ENCODE data around the gene FBXO33.

The FBXO33 gene

DNA sequence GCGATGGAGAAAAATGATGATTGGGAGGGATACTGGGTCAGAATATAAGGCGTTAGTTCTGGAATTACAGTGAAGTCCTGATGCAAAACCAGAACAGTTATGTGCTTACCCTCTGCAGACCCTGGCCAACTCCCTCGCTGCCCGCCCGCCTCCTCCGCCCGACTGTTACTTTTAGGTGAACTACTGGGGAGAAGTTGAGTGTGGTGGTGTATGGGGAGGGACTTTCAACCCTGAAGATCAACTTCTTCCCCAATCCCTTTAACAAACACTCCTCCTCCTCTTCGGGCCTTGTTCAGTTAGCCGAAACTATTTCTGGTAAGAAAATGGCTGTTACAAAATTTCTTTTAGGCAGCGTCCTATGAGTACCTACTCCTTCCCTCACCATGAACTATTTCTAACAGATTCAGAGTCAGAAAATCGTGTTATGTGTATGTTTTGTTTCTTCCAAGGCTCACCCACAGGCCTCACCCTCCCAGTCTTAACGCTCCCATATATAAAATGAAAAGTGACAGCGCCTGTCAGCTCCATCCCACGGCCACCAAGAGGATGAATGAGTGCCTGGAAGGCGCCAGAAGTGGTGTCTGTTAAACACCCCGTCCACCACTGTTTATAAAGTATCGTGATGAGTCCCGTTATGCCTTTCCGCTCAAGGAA, 1.3 kb downstream of the FBXO33 start:
- no peak for DNase-seq

DNA sequence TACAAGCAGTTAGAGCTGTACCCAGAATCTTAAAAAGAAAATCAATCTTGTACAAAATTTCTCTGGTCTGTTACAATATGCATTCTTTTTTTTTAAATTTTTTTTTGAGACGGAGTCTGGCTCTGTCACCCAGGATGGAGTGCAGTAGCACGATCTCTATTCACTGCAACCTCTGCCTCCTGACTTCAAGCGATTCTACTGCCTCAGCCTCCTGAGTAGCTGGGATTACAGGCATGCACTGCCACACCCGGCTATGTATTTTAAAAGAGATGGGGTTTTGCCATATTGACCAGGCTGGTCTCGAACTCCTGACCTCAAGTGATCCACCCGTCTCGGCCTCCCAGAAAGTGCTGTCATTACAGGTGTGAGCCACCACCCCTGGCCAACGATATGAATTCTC, 4.1 kb downstream of the FBXO33 start:
- DNase-seq = no peak

DNA sequence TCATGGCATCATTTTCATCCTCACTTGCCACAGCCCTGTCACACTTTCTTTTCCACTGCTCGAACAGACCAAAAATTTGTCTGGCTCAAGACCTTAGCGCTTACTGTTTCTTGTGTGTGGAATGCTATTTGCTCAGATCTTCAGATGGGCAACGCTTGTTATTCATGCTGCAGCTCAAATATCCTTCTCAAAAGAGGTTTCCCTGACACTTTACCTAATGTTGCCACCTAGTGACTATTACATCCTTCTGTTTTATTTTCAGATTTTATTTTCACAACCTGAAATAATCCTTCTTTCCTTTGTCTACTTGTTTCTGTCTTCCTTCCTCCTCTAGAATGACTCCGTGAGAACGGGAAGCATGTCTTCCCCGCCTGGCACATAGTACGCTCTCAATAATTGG, 5.6 kb downstream of the FBXO33 start:
- DNase-seq = no peak

DNA sequence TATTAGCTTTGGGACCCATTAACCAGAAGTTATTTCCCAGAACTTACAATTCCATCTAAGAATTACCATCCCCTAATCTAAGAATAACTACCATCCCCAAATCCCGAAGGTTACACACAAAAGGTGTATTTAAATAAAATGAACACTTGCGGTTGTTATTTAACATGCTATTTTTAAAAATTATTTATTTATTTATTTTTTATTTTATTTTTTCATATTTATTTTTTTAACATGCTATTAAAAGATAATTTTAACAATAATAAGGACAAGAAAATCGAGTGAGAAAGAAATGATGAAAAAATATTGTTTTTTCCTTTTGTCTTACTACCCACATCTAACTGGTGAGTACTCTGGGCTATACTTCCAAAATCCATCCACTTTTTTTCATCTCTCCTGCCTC, 6.3 kb downstream of the FBXO33 start:
- no peak for DNase-seq

GRCh38 chr14:39423793-39424192, 8.4 kb downstream of the FBXO33 start:
- no peak for DNase-seq

- no peak for DNase-seq
Observed at GRCh38 chr14:39422243-39422642, 10.0 kb downstream of the FBXO33 start.

- DNase-seq = no peak
Observed at GRCh38 chr14:39419272-39419671, 13.0 kb downstream of the FBXO33 start.

DNA sequence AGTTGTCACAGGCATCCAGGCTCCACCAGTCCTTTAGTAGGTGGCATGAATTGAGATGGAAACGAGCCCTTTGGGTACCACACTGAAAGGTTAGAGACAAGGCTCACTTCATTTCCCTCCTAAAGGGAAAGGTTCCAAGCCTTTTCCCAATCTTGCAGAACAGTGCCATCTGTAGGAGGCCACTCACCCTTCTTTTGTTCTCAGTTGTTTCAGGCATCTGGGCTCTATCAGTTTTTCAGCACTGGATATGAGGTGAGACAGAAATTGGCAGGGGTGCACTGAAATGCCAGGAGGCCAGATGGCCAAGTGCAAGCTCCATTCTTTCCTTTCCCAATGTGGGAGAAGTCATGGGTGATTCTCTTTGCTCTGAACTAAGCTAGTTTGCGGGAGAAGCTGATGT, 15.2 kb downstream of the FBXO33 start:
- no peak for DNase-seq

DNA sequence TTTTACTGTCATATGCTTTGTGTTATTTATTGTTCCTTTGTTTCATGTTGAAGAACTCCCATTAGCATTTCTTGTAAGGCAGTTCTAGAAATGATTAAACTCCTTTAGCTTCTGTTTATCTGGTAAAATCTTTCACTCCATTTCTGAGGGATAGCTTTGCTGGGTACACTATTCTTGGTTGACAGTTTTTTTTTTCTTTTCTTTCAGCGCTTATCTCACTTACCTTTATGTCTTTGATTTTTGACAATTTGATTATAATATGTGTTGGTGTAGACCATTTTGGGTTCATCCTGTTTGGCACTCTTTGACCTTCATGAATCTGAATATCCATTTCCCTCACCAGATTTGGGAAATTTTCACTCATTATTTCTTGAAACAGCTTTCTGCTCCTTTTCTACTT, 16.2 kb downstream of the FBXO33 start:
- no peak for DNase-seq

DNA sequence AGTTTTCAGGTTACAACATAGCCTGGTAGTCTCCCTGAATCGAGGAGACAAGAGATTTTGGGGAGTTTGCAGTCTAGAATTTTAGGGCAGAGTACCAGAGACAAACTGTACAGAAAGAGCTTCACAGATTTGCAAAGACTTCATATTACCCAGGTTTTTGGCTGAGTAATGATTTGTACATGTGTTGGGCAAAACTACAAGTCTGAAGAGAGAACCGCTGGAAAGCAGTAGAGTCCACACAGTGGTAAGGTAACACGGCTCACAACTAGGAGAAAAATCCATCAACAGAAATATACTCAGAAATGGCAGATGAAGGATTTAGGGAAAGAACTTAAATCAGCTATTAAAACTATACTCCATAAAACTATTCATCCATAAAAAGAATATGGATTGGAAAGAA, 25.7 kb downstream of the FBXO33 start:
- no peak for DNase-seq

DNA sequence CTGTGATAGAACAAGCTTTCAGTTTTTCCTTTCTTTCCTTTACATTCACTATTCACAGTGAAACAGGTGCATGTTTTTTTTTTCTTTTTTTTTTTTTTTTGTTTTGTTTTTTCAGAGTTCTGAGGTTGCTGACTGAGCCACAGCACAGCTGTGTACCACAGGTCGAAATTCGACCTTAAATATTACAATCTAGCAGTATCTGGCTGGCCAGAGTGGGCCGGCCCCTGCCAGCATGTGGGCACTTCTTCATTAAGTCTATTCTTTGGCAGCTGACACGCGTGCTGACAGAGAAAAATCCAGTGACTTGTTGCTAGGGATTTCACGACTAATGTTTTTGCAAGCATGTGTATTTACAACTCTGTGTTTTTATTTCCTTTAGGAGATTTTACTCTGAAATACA, 33.9 kb downstream of the FBXO33 start:
- DNase-seq = no peak

GRCh38 chr14:39396448-39396847, 35.8 kb downstream of the FBXO33 start:
- DNase-seq = no peak

GRCh38 chr14:39395555-39396254, 36.5 kb downstream of the FBXO33 start:
- DNase-seq = no peak

DNA sequence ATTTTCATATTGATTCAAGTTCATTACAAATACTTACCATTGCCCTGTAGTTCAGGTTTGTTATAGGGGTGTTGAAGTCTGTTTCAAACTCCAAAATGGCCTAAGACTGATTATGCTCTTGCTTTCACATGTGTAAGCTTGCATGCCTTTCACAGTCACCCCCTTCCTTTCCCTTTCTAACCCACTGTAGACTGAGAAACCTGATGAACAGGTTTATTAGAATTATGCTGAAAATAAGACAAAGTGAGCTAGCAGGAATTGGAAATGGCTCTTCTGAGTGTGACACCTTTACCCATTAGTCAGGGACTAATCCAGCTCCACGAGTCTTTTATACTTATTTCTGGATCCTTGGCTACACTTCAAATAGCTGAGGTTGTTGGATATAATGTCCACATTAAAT, 38.9 kb downstream of the FBXO33 start:
- DNase-seq = no peak

DNA sequence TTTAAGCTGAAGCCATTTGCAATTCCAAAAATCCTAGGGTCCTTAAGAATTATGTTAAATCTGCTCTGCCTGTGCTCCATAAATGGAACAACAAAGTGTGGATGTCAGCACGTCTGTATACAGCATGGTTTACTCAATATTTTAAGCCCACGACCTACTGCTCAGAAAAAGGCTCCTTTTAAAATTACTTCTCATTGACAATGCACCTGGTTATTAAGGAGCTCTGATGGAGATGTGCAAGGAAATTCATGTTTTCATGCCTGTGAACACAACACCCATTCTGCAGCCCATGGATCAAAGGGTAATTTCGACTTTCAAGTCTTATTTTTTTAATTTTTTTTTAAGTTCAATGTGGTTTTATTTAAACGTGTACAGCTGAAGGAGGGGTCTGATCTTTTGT, 48.1 kb downstream of the FBXO33 start:
- DNase-seq = no peak

- DNase-seq = no peak
Observed at GRCh38 chr14:39383741-39384140, 48.5 kb downstream of the FBXO33 start.

DNA sequence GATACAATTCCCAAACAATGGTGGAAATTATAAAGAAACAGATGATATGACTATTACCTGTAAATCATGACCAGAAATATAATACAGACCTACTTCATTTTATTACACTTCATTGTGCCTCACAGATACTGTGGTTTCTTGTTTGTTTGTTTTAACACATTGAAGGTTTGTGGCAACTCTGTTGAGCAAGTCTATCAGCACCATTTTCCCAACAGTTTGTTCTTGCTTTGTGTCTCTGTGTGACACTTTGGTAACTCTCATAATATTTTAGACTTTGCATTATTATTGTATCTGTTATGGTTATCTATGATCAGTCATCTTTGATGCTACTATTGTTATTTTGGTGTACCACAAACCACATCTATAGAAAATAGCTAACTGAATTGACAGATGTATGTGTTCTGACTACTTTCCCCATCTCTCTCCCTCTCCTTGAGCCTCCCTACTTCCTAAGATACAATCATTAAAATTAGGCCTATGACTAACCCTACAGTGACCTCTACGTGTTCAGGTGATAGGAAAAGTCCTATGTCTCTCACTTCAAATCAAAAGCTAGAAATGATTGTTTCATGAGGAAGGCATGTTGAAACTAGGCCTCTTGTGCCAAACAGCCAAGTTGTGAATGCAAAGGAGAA, 49.1 kb downstream of the FBXO33 start:
- no peak for DNase-seq

GRCh38 chr14:39382463-39382862, 49.8 kb downstream of the FBXO33 start:
- no peak for DNase-seq

DNA sequence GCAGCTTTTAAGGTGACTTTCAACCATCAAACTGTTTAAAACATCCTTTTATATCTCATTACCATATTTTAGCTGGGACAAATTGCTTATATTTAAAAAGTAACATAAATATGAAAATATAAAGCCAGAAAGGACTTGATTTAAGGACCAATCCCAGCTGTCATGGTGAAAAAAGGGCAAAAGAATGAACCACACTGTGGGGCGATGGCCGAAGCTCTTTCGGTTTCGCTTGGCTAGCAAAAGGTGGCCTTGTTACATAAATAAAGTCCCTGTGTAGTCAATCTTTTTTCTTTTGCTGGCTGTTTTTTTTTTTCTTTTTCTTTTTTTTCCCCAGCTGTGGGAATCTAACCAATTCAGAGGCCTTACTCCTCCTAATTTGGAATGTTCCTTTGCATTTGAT, 50.9 kb downstream of the FBXO33 start:
- DNase-seq = no peak

- no peak for DNase-seq
Observed at GRCh38 chr14:39376667-39377403, 55.4 kb downstream of the FBXO33 start.

DNA sequence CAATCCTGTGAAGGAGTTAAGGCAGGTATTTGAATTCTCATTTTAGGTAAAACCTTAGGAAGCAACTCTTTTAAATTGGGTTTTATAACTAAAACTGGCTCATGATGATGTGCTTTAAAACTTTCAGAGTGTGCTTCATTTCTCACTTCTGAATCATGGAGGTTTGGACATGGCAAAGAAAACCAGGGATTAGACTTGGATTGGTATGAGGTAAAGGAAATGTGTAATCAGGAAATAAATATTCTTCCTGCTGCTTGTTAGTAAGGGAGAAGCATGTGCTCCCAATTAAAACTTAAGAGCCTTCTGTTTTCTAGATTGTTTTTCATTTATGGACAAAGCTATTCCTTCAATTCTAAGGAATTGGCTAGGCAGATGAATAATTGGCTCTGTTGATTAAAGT, 57.4 kb downstream of the FBXO33 start:
- no peak for DNase-seq

DNA sequence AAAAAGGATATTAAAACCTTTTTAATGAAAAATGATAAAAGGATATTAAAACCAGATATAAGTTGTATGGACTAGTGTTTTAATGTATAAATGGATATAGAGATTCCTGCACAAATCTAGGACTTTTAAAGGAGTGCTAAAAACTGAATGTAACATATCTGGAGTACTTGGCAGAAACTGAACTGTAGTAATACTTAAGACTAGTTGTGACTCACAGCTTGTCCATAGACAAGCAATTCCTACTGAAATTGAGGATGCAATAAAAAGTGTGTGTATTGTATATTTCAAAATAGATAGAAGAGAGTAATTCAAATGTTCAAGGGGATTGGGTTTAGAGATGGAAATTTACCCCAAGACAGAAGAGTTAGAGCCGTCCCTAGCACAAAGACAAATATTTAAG, 59.6 kb downstream of the FBXO33 start:
- no peak for DNase-seq

DNA sequence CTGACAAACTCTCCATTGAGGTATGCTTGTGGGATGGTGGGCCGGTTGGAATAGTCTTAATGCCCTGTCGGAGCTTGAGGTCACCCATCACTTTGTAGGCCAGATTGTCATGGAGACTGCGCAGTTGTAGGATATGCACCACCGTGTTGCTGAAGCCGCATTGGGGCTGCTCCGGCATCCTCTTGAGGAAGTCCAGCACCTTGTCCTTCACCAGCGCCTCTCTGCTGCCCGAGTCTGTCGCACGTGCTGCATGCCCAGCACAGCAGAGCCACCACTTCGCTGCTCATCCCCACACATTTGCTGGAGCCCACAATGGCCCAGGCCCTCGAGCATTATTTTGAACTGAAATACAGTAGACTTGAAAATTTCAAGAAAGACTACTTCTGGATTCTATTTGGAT, 61.8 kb downstream of the FBXO33 start:
- no peak for DNase-seq

GRCh38 chr14:39369029-39369428, 63.2 kb downstream of the FBXO33 start:
- DNase-seq = no peak
